T-helper 2 cell treated with Interferon-gamma antibody and Interleukin-4, amounts not matched to agents 5 μg/mL and 100 μg/mL, for 36 hours (primary cell): ENCODE data around the gene OR10R2.

Experiments
- DNase-seq: peaks from one replicate; pipeline ENCODE4 v3.0.0; 2021; ENCODE audit warnings: low spot score
- H3K27ac Mint-ChIP-seq: one replicate; pipeline ENCODE4 v1.8.0; 2021; ENCODE audit warnings: mild to moderate bottlenecking, mixed read lengths
- H3K27me3 Mint-ChIP-seq: one replicate; pipeline ENCODE4 v1.8.0; 2021; ENCODE audit warnings: low read depth, mixed read lengths
- H3K36me3 Mint-ChIP-seq: one replicate; pipeline ENCODE4 v1.8.0; 2021; ENCODE audit warnings: low read depth, mixed read lengths
- H3K4me1 Mint-ChIP-seq: one replicate; pipeline ENCODE4 v1.8.0; 2021; ENCODE audit warnings: low read depth, mixed read lengths
- H3K4me3 Mint-ChIP-seq: one replicate; pipeline ENCODE4 v1.8.0; 2022; ENCODE audit warnings: mild to moderate bottlenecking, moderate library complexity, mixed read lengths
- H3K9me3 Mint-ChIP-seq: one replicate; pipeline ENCODE4 v1.8.0; 2021; ENCODE audit warnings: mixed read lengths

OR10R2 gene

DNA sequence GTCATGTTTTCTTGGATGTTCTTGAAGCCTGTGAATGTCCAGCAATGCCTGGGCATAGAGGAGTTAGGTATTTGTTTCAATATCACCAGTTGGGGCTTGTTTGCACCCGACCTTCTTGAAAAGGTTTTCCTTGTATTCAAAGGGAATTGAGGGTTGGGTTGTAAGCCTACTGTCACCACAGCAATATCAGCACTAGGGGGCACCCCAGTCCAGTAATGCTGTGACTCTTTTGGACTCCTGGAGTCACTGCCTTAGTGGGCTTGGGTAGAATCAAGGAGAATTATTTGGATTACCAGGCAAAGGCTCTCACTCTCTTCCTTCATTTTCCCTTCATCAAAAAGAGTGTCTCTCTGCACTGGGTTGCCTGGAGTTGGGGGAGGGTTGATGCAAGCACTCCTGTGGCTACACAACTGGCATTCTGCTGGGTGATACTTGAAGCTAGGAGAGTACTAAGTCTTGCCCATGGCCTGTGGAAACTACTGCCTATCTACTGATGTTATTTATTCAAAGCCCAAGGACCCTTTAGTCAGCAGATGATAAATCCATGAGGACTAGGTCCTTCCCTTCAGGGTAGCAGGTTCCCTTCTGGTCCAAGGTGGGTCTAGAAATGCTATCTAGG, 34.5 kb downstream of the OR10R2 start:
- Mint-ChIP-seq H3K36me3 (no peaks in the 10 kb centered on the region), H3K27ac (no peak overlapping the region), H3K4me3 (no peak overlapping the region), H3K9me3 (no peaks in the 10 kb centered on the region), H3K27me3 (peaks cover 32% of the 10 kb centered on the region), H3K4me1 (no peaks in the 10 kb centered on the region)
- DNase-seq: no peak

DNA sequence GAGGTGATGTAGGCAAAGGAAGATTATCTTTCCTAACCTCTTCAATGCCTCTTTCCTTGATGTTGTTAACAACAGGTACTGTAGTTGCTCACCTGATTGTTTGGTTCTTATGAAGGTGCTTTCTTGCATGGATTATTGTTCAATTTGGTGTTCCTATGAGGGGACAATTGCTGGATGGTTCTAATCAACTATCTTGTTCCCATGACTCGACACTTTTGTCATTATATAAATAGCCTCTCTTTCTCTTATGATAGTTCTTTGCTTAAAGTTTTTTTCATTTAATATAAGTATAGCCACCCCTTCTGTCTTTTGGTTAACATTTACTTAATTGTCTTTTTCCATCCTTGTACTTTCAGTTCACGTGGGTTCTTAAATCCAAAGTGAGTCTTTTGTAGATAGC, 35.5 kb downstream of the OR10R2 start:
- no peaks in the 10 kb centered on the region for H3K9me3 Mint-ChIP-seq
- no peaks in the 10 kb centered on the region for H3K36me3 Mint-ChIP-seq
- no peak for DNase-seq
- no peak overlapping the region for H3K27ac Mint-ChIP-seq
- peaks cover 31% of the 10 kb centered on the region for H3K27me3 Mint-ChIP-seq
- no peaks in the 10 kb centered on the region for H3K4me1 Mint-ChIP-seq
- no peak overlapping the region for H3K4me3 Mint-ChIP-seq

DNA sequence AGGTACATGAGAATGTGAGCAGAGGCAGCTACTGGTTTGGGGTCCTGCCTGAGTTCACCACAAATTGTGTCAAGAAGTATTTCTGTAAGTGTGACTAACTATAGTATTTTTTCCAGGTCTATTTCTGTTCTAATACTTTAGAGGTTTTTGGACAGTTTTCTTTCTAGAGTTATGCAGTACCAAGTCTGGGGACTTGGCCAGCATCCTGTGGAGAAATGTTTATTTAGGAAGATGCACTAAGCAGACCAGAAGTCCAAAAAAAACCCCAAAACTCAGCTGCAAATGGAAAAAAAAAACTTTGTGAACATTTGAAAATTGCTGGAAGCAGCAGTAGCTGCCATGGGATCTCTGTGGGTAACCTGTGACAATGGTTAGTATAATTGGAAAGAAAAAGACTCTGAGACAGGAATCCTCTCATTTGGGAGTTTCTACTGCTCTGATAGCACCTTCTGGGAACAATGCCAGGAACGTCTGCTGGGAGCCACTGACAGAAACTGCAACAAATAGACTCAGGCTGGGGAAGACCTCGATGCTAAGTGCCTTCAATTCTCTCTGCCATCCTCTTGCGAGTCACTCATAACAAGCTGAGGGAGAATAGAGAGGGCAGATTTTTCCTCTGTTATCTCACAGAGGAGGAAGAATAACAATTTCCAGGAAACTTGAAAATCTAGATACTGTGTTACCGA, 37.6 kb downstream of the OR10R2 start:
- Mint-ChIP-seq H3K27ac (no peak overlapping the region), H3K9me3 (no peaks in the 10 kb centered on the region), H3K4me3 (no peak overlapping the region), H3K36me3 (no peaks in the 10 kb centered on the region), H3K27me3 (peaks cover 23% of the 10 kb centered on the region), H3K4me1 (no peaks in the 10 kb centered on the region)
- no peak for DNase-seq

GRCh38 chr1:158516966-158517365, 44.9 kb downstream of the OR10R2 start:
- Mint-ChIP-seq H3K27me3 (peaks cover 7% of the 10 kb centered on the region), H3K4me1 (no peaks in the 10 kb centered on the region), H3K27ac (no peak overlapping the region)

GRCh38 chr1:158520021-158520420, 48.0 kb downstream of the OR10R2 start:
- no peaks in the 10 kb centered on the region for H3K9me3 Mint-ChIP-seq
- H3K4me3 Mint-ChIP-seq: no peak overlapping the region
- no peaks in the 10 kb centered on the region for H3K36me3 Mint-ChIP-seq
- no peaks in the 10 kb centered on the region for H3K4me1 Mint-ChIP-seq
- DNase-seq: no peak
- H3K27me3 Mint-ChIP-seq: peaks cover 12% of the 10 kb centered on the region
- H3K27ac Mint-ChIP-seq: no peak overlapping the region

More at GRCh38 chr1:158516966-158517365, 44.9 kb downstream of the OR10R2 start:
- Mint-ChIP-seq H3K9me3 (no peaks in the 10 kb centered on the region), H3K4me3 (no peak overlapping the region), H3K36me3 (no peaks in the 10 kb centered on the region)
- no peak for DNase-seq

DNA sequence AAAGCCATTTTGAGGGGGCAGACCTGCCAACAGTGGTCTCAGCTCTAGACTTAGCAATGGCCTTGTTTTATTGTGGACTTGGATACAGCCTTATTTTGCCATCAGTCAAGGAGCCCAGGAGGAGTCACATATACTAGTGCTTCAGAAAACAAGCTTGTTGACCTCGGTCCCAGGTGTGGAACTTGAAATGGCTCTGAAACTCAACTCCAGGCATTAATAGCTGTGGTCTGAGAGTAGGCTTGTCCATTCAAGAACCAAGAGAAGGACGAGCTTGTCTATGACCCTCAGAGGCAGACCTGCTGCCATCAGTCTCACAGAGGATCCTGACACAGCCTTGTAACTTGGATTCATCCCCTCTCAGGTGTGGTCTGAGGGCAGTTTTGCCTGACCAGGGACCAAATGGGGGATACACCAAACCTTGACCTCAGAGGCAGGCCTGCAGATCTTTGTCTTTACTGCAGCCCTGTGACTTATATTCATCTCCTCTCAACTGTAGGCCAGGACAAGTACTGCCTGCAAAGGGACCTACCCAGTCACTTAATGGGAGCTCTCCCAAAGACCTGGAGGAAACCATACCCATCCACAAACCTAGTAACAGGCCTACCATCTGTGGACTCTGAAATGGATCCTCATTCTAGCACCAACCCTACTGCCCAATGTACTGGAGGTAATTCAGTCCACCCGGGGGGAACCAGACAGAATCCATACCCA, 49.1 kb downstream of the OR10R2 start:
- Mint-ChIP-seq H3K27me3 (peaks cover 11% of the 10 kb centered on the region), H3K4me3 (no peak overlapping the region), H3K27ac (no peak overlapping the region), H3K4me1 (no peaks in the 10 kb centered on the region), H3K36me3 (no peaks in the 10 kb centered on the region), H3K9me3 (no peaks in the 10 kb centered on the region)
- no peak for DNase-seq

DNA sequence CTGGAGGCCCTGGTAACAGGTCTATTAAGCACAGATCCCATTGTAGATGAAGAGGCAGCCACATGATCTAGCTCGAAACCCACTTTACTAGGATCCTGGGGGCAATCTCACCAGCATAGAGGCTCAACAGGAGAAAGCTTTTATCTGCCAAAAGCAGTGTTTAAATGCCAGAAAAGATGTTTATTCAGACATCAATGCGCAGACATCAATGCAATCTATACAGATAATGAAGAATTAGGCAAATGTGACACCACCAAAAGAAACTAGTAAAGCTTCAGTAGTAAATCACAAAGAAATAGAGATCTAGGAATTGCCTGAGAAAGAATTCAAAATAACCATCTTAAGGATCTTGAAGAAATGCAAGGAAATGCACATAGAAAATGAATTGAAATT, 49.6 kb downstream of the OR10R2 start:
- no peaks in the 10 kb centered on the region for H3K4me1 Mint-ChIP-seq
- H3K4me3 Mint-ChIP-seq: no peak overlapping the region
- H3K9me3 Mint-ChIP-seq: no peaks in the 10 kb centered on the region
- DNase-seq: no peak
- no peaks in the 10 kb centered on the region for H3K36me3 Mint-ChIP-seq
- H3K27ac Mint-ChIP-seq: no peak overlapping the region
- H3K27me3 Mint-ChIP-seq: peaks cover 11% of the 10 kb centered on the region

- no peak overlapping the region for H3K4me3 Mint-ChIP-seq
- H3K27ac Mint-ChIP-seq: no peak overlapping the region
- no peaks in the 10 kb centered on the region for H3K36me3 Mint-ChIP-seq
- peaks cover 12% of the 10 kb centered on the region for H3K9me3 Mint-ChIP-seq
- DNase-seq: no peak
- peaks cover 4% of the 10 kb centered on the region for H3K27me3 Mint-ChIP-seq
- H3K4me1 Mint-ChIP-seq: no peaks in the 10 kb centered on the region
Observed at GRCh38 chr1:158527190-158527815, 55.3 kb downstream of the OR10R2 start.
